Bone marrow (tissue), 2 donors: Measurements from ENCODE around the gene FEV.

ENCODE experiments used
- DNase-seq, 2 donors: peaks; one replicate each; lab custom pipeline; 2025; lab: John Stamatoyannopoulos, UW

FEV gene

GRCh38 chr2:218993345-218994315 is 8.6 kb upstream of the FEV start, which contains the start of gene CRYBA2:
Gene CRYBA2 (minus strand): TSS chr2:218993422. CDS start chr2:218993176, 246 bp downstream.
- DNase-seq = no peak

- no peak for DNase-seq
Measured at GRCh38 chr2:218992703-218993344, 7.8 kb upstream of the FEV start.

GRCh38 chr2:218992196-218992595 is 7.2 kb upstream of the FEV start:
- no peak for DNase-seq

GRCh38 chr2:218991674-218992168 is 6.7 kb upstream of the FEV start:
- DNase-seq = no peak

- no peak for DNase-seq
Measured at GRCh38 chr2:218990612-218991011, 5.6 kb upstream of the FEV start.

- no peak for DNase-seq
Measured at GRCh38 chr2:218990052-218990451, 5.1 kb upstream of the FEV start.

GRCh38 chr2:218988650-218989049 is 3.7 kb upstream of the FEV start:
- no peak for DNase-seq

GRCh38 chr2:218988164-218988563 is 3.2 kb upstream of the FEV start:
- DNase-seq = no peak

GRCh38 chr2:218986148-218986761 is 1.3 kb upstream of the FEV start:
- no peak for DNase-seq

GRCh38 chr2:218985325-218986091 is 524 bp upstream of the FEV start:
- DNase-seq = no peak

GRCh38 chr2:218984239-218985020 is 554 bp downstream of the FEV start:
- no peak for DNase-seq

GRCh38 chr2:218983934-218984238 is 1.1 kb downstream of the FEV start:
- DNase-seq = no peak

- DNase-seq = no peak
Measured at GRCh38 chr2:218983263-218983933, 1.6 kb downstream of the FEV start.

GRCh38 chr2:218982586-218983262 is 2.3 kb downstream of the FEV start:
- DNase-seq = no peak

GRCh38 chr2:218981881-218982585 is 3.0 kb downstream of the FEV start:
- no peak for DNase-seq

GRCh38 chr2:218981390-218981880 is 3.5 kb downstream of the FEV start:
- DNase-seq = no peak

GRCh38 chr2:218980735-218981389 is 4.1 kb downstream of the FEV start:
- no peak for DNase-seq
